ENCODE measurements around the gene EFCAB6. TPM values are rescaled to one million over a fixed set of nuclear protein-coding genes. Genes with fewer than 3 reads are reported as not detected.

Gene EFCAB6
- total and polyA plus RNA-seq, 9 of the 15 experiments (the other 6 are each of a cell fraction or from before 2014, with no cell fraction given): 0.06 TPM; not detected in 8

GRCh38 chr22:43539572-43540528, 272.3 kb downstream of the EFCAB6 start:
- Histone ChIP-seq H3K27ac (ENCODE audit: extremely low read depth, low read depth, low read length) (no peak overlapping the region), H3K4me1 (replicated peaks in 1 of 2; ENCODE audit: control insufficient read depth in 2 of 2, insufficient read depth in 2 of 2, low read length in 2 of 2) (no peaks in the 10 kb centered on the region), H3K9ac (ENCODE audit: insufficient read depth in 1 of 2, low read depth in 2 of 2, low read length in 2 of 2) (no peak overlapping the region; a peak in 1 of 4 replicates), H3K9me1 (ENCODE audit: control insufficient read depth, insufficient read depth, low read length) (no peaks in the 10 kb centered on the region), H3K4me2 (ENCODE audit: insufficient read depth, low read length) (no peak overlapping the region), H2AFZ (ENCODE audit: low read depth, low read length) (no peak overlapping the region), H4K20me1 (replicated peaks; ENCODE audit: control insufficient read depth, insufficient read depth, low read length) (no peaks in the 10 kb centered on the region), H3K36me3 (ENCODE audit: control insufficient read depth, insufficient read depth, low read length) (no peaks in the 10 kb centered on the region), H3K4me3 (no peak overlapping the region), H3K9me3 (replicated peaks; ENCODE audit: control insufficient read depth, insufficient read depth, low read depth, low read length) (no peaks in the 10 kb centered on the region), H3K79me2 (ENCODE audit: control insufficient read depth, insufficient read depth, low read length) (no peaks in the 10 kb centered on the region), H3K27me3 (ENCODE audit: control insufficient read depth in 2 of 2, insufficient read depth in 2 of 2, low read length in 2 of 2) (peaks cover 0 to 5% of the 10 kb centered on the region in 2 experiments; a peak in 1 of 5 replicates)
- ChIA-PET CTCF (ENCODE audit: low intra/inter-chr PET ratio) (interaction anchor here (0.6 kb wide), 1 partner anchor 180 kb away, joined by 3 read pairs; no protein-coding TSS in a partner anchor), POLR2A (no interaction called here)
- DNase-seq (ENCODE audit: extremely low read depth in 1 of 4, low spot score in 3 of 4) (no peak), ATAC-seq (no peak), FAIRE-seq (no peak)
- BruUV-seq (replicated peaks): no TSS peak
- in situ Hi-C loops (cut with MboI) (no loop called here), intact Hi-C loops (cut with micrococcal nuclease) (no loop called here)
- 2% methylated on average over 27 of the region's 31 CpGs for WGBS (ENCODE audit: insufficient coverage, low coverage, missing lambda C conversion rate)
- TF ChIP-seq ILF3 (IDR thresholded peaks at IDR 0.05; ENCODE audit: borderline replicate concordance) (no peak), PHF20 (IDR thresholded peaks at IDR 0.05; ENCODE audit: partially characterized antibody) (no peak), RHOXF2B (CRISPR knock-in tag; conservative IDR thresholded peaks at IDR 0.05) (no peak), C11orf30 (IDR thresholded peaks at IDR 0.05; ENCODE audit: low read depth) (no peak), NR1H2 (CRISPR knock-in tag; IDR thresholded peaks at IDR 0.05) (no peak), ZNF75A (CRISPR knock-in tag; IDR thresholded peaks at IDR 0.05) (no peak), JUNB (CRISPR knock-in tag; conservative IDR thresholded peaks at IDR 0.05) (no peak), TRIM24 (IDR thresholded peaks at IDR 0.05) (no peak), PHB (CRISPR knock-in tag; IDR thresholded peaks at IDR 0.05) (no peak), HEY1 (CRISPR knock-in tag; IDR thresholded peaks at IDR 0.05; ENCODE audit: borderline replicate concordance) (no peak), ZBTB17 (CRISPR knock-in tag; IDR thresholded peaks at IDR 0.05) (no peak)
- TF ChIP-seq, protein P1, sequence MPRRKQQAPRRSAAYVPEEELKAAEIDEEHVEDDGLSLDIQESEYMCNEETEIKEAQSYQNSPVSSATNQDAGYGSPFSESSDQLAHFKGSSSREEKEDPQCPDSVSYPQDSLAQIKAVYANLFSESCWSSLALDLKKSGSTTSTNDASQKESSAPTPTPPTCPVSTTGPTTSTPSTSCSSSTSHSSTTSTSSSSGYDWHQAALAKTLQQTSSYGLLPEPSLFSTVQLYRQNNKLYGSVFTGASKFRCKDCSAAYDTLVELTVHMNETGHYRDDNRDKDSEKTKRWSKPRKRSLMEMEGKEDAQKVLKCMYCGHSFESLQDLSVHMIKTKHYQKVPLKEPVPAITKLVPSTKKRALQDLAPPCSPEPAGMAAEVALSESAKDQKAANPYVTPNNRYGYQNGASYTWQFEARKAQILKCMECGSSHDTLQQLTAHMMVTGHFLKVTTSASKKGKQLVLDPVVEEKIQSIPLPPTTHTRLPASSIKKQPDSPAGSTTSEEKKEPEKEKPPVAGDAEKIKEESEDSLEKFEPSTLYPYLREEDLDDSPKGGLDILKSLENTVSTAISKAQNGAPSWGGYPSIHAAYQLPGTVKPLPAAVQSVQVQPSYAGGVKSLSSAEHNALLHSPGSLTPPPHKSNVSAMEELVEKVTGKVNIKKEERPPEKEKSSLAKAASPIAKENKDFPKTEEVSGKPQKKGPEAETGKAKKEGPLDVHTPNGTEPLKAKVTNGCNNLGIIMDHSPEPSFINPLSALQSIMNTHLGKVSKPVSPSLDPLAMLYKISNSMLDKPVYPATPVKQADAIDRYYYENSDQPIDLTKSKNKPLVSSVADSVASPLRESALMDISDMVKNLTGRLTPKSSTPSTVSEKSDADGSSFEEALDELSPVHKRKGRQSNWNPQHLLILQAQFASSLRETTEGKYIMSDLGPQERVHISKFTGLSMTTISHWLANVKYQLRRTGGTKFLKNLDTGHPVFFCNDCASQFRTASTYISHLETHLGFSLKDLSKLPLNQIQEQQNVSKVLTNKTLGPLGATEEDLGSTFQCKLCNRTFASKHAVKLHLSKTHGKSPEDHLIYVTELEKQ (CRISPR knock-in tag; IDR thresholded peaks at IDR 0.05): no peak
- TF ChIP-seq, protein P2, sequence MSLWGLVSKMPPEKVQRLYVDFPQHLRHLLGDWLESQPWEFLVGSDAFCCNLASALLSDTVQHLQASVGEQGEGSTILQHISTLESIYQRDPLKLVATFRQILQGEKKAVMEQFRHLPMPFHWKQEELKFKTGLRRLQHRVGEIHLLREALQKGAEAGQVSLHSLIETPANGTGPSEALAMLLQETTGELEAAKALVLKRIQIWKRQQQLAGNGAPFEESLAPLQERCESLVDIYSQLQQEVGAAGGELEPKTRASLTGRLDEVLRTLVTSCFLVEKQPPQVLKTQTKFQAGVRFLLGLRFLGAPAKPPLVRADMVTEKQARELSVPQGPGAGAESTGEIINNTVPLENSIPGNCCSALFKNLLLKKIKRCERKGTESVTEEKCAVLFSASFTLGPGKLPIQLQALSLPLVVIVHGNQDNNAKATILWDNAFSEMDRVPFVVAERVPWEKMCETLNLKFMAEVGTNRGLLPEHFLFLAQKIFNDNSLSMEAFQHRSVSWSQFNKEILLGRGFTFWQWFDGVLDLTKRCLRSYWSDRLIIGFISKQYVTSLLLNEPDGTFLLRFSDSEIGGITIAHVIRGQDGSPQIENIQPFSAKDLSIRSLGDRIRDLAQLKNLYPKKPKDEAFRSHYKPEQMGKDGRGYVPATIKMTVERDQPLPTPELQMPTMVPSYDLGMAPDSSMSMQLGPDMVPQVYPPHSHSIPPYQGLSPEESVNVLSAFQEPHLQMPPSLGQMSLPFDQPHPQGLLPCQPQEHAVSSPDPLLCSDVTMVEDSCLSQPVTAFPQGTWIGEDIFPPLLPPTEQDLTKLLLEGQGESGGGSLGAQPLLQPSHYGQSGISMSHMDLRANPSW (CRISPR knock-in tag; IDR thresholded peaks at IDR 0.05): no peak
- TF ChIP-seq, protein P3, sequence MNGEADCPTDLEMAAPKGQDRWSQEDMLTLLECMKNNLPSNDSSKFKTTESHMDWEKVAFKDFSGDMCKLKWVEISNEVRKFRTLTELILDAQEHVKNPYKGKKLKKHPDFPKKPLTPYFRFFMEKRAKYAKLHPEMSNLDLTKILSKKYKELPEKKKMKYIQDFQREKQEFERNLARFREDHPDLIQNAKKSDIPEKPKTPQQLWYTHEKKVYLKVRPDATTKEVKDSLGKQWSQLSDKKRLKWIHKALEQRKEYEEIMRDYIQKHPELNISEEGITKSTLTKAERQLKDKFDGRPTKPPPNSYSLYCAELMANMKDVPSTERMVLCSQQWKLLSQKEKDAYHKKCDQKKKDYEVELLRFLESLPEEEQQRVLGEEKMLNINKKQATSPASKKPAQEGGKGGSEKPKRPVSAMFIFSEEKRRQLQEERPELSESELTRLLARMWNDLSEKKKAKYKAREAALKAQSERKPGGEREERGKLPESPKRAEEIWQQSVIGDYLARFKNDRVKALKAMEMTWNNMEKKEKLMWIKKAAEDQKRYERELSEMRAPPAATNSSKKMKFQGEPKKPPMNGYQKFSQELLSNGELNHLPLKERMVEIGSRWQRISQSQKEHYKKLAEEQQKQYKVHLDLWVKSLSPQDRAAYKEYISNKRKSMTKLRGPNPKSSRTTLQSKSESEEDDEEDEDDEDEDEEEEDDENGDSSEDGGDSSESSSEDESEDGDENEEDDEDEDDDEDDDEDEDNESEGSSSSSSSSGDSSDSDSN (IDR thresholded peaks at IDR 0.05; ENCODE audit: borderline replicate concordance in 1 of 2, low read depth in 2 of 2, low read length in 2 of 2): no peak

Measured in K562 (cell line).